Daoy (cell line): ENCODE results near the gene TBC1D3C. TPM values are rescaled to one million over a fixed set of nuclear protein-coding genes. Genes with fewer than 3 reads are reported as not detected.
"Not testable (repeated sequence)": the region's sequence is repeated elsewhere in the genome, so short reads cannot be mapped to it uniquely, and the experiment has no call there.

Source experiments
- DNase-seq: peaks from one replicate; pipeline ENCODE4 v3.0.0-alpha.2; 2015; ENCODE audit warnings: low read depth
- total RNA-seq: library from RNA; depleted of rRNA; stranded (reverse); fragments of >200 nt; shearing (Covaris generic); gene quantifications from 2 replicates; pipeline ENCODE4 v1.2.3, GENCODE V29; 2014; rRNA removed

Gene TBC1D3C
- 0.69 and 1.1 TPM in 2 replicates for total RNA-seq

DNA sequence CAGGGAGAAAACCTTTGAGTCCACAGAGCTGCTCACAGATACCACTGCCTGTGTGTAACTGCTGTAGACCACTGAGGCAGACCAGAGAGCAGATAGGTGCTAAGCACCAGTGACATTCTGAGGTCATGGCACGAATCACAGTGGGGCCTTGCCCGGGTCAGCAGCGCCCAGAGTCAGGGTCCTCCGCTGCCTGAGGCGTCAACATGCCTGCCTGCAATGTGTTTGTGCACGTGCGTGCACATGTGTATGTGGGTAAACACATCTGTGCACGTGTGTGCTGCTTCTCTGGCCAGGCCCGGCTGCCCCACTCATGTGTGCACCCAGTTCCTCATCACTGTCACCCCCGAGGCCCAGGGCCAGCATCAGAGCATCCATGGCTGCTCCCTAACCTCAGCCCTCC lies at the start of gene TBC1D3C:
Gene TBC1D3C (minus strand): TSS at position 101 of the 400 bp plus-strand sequence. CDS start 1,568 bp downstream, outside the sequence.
- not testable (repeated sequence) for DNase-seq

DNA sequence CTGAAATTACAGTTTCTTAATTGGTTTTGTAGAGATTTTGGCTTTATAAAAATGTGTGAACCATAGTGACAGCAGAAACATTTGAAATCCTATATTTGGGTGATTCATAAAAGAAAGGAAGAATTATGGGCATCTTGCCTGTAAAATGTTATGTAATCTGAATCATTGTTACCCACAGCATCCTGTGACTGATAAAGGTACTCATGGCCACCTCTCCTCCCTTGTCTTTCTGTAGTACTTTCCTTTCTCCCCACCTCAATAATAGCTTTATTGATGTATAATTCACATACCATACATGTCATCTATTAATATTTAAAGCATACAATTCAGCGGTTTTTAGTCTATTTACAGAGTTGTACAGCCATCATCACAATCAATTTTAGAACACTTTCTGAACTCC lies 30.8 kb upstream of the TBC1D3C start:
- not testable (repeated sequence) for DNase-seq

DNA sequence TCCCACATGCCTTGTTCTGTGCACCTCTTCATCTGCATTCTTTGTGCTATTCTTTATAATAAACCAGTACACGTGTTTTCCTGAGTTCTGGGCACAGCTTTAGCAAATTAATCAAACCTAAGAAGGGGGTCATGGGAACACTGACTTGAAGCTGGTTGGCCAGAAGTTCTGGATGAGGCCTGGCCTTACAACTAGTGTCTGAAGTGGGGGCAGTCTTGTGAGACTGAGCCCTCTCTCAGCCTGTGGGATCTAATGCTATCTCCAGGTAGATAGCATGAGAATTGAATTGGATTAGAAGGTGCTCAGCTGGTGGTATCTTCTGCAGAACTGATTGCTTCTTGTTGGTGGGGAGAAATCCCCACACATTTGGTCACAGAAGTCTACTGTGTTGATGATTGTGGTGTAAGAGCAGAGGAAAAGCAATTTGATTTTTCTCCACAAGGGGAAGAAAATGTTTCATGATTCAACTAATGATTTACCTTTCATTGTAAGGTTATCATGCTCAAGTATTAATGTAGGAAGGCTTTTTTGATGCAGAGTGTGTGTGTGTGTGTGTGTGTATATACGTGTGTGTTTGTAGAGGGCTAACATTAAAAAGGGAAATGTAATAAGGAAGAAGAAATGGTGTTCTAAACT lies 25.7 kb upstream of the TBC1D3C start:
- DNase-seq = not testable (repeated sequence)

GRCh38 chr17:38088120-38088519 lies 19.7 kb upstream of the TBC1D3C start:
- DNase-seq = not testable (repeated sequence)

- DNase-seq = not testable (repeated sequence)
Observed at GRCh38 chr17:38087344-38087743, 18.9 kb upstream of the TBC1D3C start.

Other genes with a start within 250 kb of the TBC1D3C start
- gene TBC1D3K, start 144.2 kb downstream of the TBC1D3C start, total RNA-seq = not detected in 2 replicates
- gene TBC1D3L, start 79.6 kb downstream of the TBC1D3C start, total RNA-seq = not detected in 2 replicates
- 0.29 TPM in 1 of 2 replicates, not detected in the other for gene TBC1D3D, start 64.7 kb downstream of the TBC1D3C start, total RNA-seq
- not detected in 2 replicates for gene TBC1D3E, start 59.3 kb upstream of the TBC1D3C start, total RNA-seq
- gene TBC1D3, start 123.9 kb upstream of the TBC1D3C start, total RNA-seq = 0.69 and 1.1 TPM in 2 replicates
- gene MRPL45, start 228.5 kb upstream of the TBC1D3C start, total RNA-seq = 39.9 and 51.7 TPM in 2 replicates